Measurements from ENCODE around the gene TSNAXIP1.

DNA sequence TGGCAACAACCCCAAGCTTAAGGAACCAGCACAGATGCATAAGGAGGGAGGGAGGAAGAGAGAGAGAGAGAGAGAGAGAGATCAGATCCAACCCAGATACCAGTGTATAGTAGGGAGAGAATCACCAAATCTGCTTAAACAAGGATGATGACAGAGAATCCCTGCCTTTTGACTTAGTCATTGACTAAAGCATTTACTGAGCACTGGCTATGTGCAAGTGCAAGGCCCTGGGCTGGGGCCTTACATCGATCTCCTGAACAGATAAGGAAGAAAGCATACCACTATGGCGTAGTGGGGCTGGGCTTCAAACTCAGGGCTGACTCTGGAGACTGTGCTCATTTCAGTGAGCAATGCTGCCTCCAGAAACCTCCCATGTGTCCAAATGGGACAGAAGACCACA lies 15.8 kb downstream of the TSNAXIP1 start:
- TF ChIP-seq CTCF (IDR thresholded peaks at IDR 0.05) (no peak), POLR2A (IDR thresholded peaks at IDR 0.05) (no peak), POLR2AphosphoS5 (IDR thresholded peaks at IDR 0.05) (no peak)
